Hepatocyte (in vitro differentiated cells): ENCODE measurements around the gene APOO.

Experiments
- CTCF ChIP-seq: fragments of 200-600 bp; sonication (generic); IDR thresholded peaks from 2 replicates; pipeline ENCODE4 v1.5.1; 2016; ENCODE audit warnings: antibody characterized with exemption, mild to moderate bottlenecking; ENCODE audit not compliant: poor library complexity
- EZH2 ChIP-seq: fragments of 200-600 bp; sonication (generic); IDR thresholded peaks from 2 replicates; pipeline ENCODE4 v1.6.1; 2016; ENCODE audit warnings: antibody characterized with exemption, mild to moderate bottlenecking, borderline replicate concordance

- TF ChIP-seq EZH2 (no peak), CTCF (no peak)
These were observed 88.1 kb downstream of the APOO start for GRCh38 chrX:23819385-23820234.
